ENCODE data around the gene SSBP3. TPM values are rescaled to one million over a fixed set of nuclear protein-coding genes. Genes with fewer than 3 reads are reported as not detected.

The SSBP3 gene
- polyA plus RNA-seq, 1 donor from 2014 or later = 6.6 TPM

DNA sequence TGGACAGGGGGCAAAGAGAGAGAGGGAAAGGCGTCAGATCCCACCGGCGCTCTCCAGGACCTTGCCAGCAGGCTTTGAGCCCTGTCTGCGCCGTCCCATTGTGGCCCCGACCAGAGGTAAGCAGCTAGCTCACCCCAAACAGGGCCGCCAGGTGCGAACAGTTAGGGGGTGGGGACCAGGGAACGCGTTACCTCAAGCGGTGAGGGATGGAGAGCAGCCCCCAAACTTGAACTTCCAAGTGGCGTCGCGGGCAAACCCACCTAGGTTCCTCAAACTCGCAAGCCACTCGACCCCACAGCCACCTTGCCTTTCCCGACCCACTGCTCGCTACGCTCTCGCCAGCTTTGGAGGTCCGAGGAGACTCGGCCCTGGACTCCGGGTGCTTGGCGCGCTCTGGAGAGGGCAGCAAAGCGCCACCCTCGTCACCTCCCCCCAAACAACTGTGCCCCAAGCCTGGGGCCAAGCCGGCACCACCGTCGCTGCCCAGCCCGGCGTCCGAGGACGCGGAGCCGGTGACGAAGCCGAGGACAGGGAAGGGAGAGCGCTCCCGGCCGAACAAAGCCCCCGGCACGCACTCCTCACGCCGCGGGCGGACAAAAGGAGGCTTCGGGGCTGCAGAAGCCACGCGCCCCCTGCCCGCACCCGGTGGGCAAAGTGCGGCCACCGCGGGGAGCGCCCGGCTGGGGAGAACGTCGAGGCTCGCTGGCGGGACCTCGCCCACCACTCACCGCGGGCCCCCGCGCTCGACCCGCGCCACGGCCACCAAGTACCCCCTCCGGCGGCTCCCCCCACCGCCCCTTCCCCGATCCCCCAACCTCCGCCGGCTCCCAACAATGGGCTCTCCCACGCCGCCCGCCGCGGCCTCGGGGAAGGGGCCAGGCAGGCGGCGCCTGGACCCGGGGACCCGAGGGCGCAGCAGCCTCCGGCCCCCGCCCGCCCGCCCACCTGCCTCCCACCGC lies 976 bp downstream of the SSBP3 start:
- H3K4me1 Mint-ChIP-seq = peaks cover 47 to 59% (median 52%) of the 10 kb centered on the region in 3 donors
- H3K27ac Mint-ChIP-seq = peak overlapping the region in 2 of 3 donors; percentile 49 to 92

DNA sequence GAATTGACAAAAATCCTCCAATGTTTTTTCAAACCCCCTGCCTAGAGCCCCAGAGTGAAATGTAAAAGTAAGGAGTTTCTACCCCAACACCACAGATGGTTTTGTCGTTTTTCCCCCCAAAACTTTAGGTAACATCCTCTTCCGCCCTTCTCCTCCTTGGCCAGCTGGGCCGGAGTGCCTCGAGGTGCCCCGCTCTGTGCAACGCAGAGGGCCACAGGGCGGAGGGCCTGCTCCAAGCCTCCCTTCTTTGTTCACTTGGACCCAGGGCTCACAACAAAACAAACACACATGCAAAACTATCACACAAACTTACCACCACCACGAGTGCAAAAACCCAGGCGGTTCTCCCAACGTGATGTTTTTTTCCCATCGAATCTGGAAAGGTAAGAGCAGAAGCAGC lies 1.9 kb downstream of the SSBP3 start:
- H3K4me1 Mint-ChIP-seq = peaks cover 39 to 53% (median 47%) of the 10 kb centered on the region in 3 donors

More for the DNA sequence above, 976 bp downstream of the SSBP3 start:
- H3K9me3 Mint-ChIP-seq = peaks cover 0 to 1% (median 0%) of the 10 kb centered on the region in 3 donors
- peaks cover 6% of the 10 kb centered on the region for H3K36me3 Mint-ChIP-seq
- peaks cover 4% of the 10 kb centered on the region for H3K27me3 Mint-ChIP-seq
- H3K4me3 Mint-ChIP-seq = peak overlapping the region; percentile 81 to 92 (median 86)

DNA sequence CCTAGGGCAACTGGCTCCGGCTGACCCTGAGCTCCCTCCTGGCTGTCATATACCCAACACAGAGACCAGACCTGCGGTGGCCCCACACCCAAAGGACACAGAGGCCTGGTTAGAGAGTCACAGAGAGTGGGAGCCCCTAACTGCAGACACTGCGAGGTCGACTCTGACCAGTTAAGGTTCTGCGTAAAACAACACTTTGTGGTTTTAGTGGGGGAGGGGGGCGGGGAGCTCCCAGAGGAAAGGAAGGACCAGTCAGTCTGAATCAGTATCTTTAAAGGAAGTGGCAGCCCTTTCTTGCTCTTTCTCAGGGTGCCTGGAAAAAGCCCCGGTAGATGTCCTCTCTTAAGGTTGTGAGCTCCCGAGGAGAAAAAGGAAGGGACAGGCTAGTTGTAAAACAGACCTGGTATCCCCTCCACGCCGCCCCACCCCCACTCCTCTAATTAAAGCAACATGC lies 2.4 kb downstream of the SSBP3 start:
- Mint-ChIP-seq H3K9me3 (no peaks in the 10 kb centered on the region), H3K4me1 (peaks cover 35 to 49% (median 42%) of the 10 kb centered on the region in 3 donors), H3K27ac (peak overlapping the region in 1 of 3 donors; percentile 49), H3K36me3 (peaks cover 6% of the 10 kb centered on the region), H3K4me3 (peak overlapping the region; percentile 81 to 92 (median 86)), H3K27me3 (no peaks in the 10 kb centered on the region)

More for the DNA sequence above, 1.9 kb downstream of the SSBP3 start:
- no peaks in the 10 kb centered on the region for H3K9me3 Mint-ChIP-seq
- peaks cover 2% of the 10 kb centered on the region for H3K27me3 Mint-ChIP-seq
- peak overlapping the region; percentile 81 to 92 (median 86) for H3K4me3 Mint-ChIP-seq
- H3K36me3 Mint-ChIP-seq = peaks cover 6% of the 10 kb centered on the region
- H3K27ac Mint-ChIP-seq = peak overlapping the region in 2 of 3 donors; percentile 2 to 49

DNA sequence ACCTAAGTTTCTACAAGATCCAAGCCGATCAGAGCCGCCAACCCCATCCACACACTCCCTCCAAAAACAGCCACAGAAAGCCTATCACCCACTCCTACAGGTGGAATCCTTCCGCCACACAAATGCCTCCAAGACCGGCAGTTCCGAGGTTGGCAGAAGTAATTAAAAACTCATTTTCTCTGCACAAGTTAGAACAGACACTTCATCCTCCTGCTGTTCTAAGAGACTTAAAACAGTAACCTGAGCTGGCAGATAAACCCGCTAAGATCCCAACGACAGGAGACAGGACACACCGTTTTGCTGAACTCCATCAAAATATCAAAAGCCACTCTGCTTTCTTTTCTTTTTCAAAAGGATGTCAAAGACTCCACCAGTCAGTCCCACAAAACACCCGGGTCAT lies 2.8 kb downstream of the SSBP3 start:
- peak overlapping the region in 1 of 3 donors; percentile 49 for H3K27ac Mint-ChIP-seq
- peaks cover 31 to 47% (median 38%) of the 10 kb centered on the region in 3 donors for H3K4me1 Mint-ChIP-seq
- no peaks in the 10 kb centered on the region for H3K27me3 Mint-ChIP-seq
- no peaks in the 10 kb centered on the region for H3K9me3 Mint-ChIP-seq
- H3K4me3 Mint-ChIP-seq = peak overlapping the region in 3 of 4 donors; percentile 24 to 82 (median 81)
- H3K36me3 Mint-ChIP-seq = peaks cover 6% of the 10 kb centered on the region

DNA sequence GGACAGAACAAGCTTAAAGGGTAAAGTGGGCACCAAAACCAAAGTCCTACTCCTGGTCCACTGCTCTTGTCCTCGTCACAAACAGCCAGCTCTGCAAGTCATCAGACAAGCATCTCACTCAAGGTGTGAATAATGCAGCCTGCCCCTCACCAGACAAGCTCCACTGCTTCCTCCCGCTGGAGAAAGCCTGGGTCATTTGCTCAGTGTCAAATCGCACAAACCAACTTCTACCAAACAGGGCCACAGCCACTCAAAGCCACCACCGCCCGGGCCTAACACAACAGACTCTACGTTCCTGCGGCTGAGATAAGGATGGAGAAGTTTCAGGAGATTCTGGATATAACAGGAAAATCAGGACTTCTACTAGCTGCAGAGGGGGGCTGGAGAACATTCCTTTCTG lies 3.3 kb downstream of the SSBP3 start:
- Mint-ChIP-seq H3K27ac (no peak overlapping the region), H3K4me3 (peak overlapping the region in 1 of 4 donors; percentile 81), H3K9me3 (no peaks in the 10 kb centered on the region), H3K4me1 (peaks cover 26 to 43% (median 33%) of the 10 kb centered on the region in 3 donors), H3K27me3 (no peaks in the 10 kb centered on the region), H3K36me3 (peaks cover 6% of the 10 kb centered on the region)

DNA sequence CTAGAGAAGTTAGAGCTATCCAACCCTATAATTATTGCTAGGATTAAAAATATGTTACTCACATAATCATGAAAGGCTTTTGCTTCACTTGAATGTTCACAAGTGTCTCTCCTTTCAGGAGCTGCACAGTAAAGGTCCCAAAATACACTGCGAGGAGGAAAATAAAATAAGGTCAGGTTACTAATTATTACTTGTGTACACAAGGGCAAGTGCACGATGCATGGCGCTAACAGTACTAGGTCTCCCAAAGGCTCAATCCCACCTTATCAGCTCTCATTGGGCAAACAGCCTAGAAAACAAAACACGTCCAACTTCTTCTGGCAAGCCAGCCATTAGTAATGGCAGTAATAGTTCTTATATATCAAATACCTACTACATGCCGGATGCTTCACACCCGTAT lies 4.4 kb downstream of the SSBP3 start:
- Mint-ChIP-seq H3K9me3 (no peaks in the 10 kb centered on the region), H3K4me3 (peak overlapping the region in 2 of 4 donors; percentile 8 to 81), H3K4me1 (peaks cover 20 to 42% (median 25%) of the 10 kb centered on the region in 3 donors), H3K36me3 (peaks cover 6% of the 10 kb centered on the region), H3K27me3 (no peaks in the 10 kb centered on the region), H3K27ac (no peak overlapping the region)

DNA sequence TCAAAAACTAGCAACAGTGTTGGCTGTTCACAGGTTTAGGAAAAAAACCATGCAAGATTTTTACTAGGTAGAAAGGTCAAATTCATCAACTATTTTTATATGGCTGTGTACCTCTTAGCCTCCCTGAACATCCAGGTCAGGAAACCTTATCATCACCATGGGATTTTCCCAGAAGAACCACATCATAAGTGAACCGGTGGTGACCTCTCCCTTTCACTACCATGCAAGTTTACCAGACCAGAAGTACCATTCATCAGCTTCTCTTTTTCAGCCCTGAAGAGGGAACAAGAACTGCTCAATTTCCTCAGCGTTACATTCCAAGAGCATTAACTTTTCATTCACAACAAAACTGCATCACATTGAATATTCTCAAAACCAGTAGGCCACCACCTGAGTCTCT lies 5.9 kb downstream of the SSBP3 start:
- Mint-ChIP-seq H3K27me3 (no peaks in the 10 kb centered on the region), H3K27ac (no peak overlapping the region), H3K4me3 (peak overlapping the region in 1 of 4 donors; percentile 81), H3K9me3 (no peaks in the 10 kb centered on the region), H3K4me1 (peaks cover 21 to 42% (median 25%) of the 10 kb centered on the region in 3 donors), H3K36me3 (peaks cover 6% of the 10 kb centered on the region)

DNA sequence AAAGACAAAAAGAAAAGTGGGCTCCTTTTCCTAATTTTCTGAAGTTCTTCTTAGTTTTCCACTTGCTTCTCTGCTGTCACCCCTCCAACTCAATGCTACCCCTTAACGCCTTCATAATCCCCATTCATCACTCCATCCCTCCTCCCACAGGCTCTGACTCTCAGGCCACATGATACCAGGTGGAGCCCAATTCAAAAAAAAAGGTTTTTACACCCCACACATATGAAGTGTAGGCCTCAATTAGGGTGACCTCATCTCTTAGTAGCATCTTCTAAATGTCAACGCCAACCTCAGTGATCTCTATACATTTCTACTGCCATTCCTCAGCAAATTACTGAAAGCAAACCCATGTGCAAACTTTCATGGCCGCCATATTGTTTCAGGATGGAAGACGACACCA lies 6.4 kb downstream of the SSBP3 start:
- peaks cover 6% of the 10 kb centered on the region for H3K36me3 Mint-ChIP-seq

DNA sequence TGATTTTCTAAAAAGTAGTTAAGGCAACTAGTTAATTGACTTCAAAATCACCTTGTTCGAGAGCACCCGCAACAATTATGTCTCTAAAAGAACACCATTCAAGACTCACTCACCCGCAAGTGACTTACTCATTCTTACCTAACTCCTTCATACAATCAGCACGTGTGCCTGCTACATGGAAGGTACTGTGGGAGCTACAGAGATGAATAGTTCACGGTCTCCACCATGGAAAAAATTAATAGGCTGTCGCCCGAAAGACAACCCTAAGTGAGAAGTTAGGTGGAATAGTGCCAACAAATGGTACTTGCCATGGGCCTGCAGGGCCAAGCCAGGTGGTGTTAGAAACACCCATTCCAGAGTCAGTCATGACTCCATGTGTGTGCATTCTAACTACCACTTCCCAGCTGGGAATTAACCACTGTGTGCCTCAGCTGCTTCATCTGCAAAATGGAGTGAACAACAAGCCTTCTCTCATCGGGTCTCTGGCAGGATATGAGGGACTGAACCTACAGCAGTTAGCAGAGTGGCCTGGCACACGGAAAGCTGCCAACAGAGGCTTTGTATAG lies 7.1 kb downstream of the SSBP3 start:
- Mint-ChIP-seq H3K4me3 (peak overlapping the region in 1 of 4 donors; percentile 15), H3K27me3 (no peaks in the 10 kb centered on the region), H3K4me1 (peaks cover 18 to 32% (median 24%) of the 10 kb centered on the region in 3 donors), H3K27ac (no peak overlapping the region), H3K36me3 (peaks cover 6% of the 10 kb centered on the region), H3K9me3 (no peaks in the 10 kb centered on the region)

More for the DNA sequence above, 6.4 kb downstream of the SSBP3 start:
- Mint-ChIP-seq H3K4me3 (peak overlapping the region in 1 of 4 donors; percentile 15), H3K27ac (no peak overlapping the region), H3K27me3 (no peaks in the 10 kb centered on the region), H3K9me3 (no peaks in the 10 kb centered on the region), H3K4me1 (peaks cover 21 to 40% (median 25%) of the 10 kb centered on the region in 3 donors)

DNA sequence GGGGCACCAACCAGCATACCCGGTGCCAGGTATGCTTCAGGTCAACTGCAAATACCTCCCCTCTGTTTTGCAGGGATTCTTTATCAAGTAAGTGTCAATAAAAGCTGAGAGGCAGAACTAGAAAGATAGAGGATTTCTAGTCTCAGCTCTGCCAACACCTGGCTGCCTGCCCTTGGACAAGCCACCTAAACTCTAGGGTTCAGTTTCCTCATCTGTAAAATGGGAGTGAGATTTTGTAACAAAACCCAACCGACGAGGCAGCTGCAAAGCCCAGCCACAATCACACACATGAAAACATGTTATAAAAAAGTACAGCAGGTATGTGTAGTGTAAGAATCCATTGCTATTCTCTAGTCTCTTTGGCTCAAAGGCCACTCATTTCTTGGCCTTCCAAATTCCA lies 8.2 kb downstream of the SSBP3 start:
- Mint-ChIP-seq H3K4me3 (peak overlapping the region in 1 of 4 donors; percentile 3), H3K27me3 (no peaks in the 10 kb centered on the region), H3K9me3 (no peaks in the 10 kb centered on the region), H3K27ac (no peak overlapping the region), H3K36me3 (peaks cover 6% of the 10 kb centered on the region), H3K4me1 (peaks cover 10 to 23% (median 15%) of the 10 kb centered on the region in 3 donors)

DNA sequence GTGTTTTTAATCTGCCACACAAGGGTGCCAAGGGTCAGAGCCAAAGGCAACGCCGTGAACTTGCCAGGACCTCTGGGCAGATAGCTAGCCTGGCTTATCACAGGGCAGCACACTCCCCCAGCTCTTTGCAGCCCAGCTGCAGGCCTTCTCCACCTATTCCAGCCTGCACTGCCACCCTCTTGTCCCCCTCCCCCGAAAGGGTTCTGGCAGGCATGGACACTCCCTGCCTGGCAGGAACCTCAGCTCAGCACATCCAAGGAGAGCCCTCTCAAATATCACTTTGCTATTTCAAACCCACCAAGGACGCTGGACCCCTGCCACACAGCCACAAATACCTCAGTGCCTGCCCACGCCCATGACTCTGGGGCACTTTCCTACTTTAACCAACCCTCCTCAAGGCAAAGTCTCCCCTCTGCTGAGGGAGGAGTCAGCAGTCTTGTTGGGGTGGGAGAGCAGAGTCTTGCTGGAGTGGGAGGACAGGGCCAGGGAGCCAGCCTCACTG lies 9.1 kb downstream of the SSBP3 start:
- no peaks in the 10 kb centered on the region for H3K27me3 Mint-ChIP-seq
- H3K4me3 Mint-ChIP-seq = no peak overlapping the region
- H3K4me1 Mint-ChIP-seq = peaks cover 12 to 21% (median 14%) of the 10 kb centered on the region in 3 donors
- H3K9me3 Mint-ChIP-seq = no peaks in the 10 kb centered on the region
- H3K27ac Mint-ChIP-seq = no peak overlapping the region
- peaks cover 9% of the 10 kb centered on the region for H3K36me3 Mint-ChIP-seq

DNA sequence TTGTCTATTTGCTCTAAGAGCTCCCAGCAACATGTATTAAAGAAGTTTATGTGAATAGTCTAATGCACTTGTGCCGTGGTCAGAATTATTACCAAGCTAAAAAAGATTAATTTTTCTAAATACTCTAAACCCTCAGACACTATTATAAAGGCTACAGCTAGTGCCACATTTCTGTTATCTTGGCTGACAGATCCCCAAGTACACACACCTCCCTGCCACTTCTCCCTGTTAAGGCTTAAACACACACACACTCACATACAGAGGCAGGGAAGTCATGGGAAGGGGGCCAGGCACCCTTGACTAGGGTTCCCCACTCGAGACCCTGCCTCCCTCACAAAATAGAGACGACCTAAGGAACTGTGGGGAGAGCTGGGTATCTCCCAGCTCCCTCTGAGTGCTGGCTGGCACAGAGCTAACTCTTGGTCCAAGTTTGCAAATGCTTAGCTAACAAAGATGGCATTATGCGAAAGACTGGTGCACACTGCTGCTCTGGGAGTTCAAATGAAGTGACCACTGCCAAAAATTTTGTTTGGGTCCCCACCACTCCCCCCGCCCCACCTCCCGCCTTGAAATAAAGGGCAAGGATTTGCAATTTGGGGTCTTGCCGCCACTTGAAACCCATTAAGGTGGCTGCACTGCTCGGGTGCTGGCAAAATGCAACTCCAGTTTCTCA lies 9.8 kb downstream of the SSBP3 start:
- Mint-ChIP-seq H3K36me3 (peaks cover 9% of the 10 kb centered on the region), H3K9me3 (no peaks in the 10 kb centered on the region), H3K27ac (no peak overlapping the region), H3K27me3 (no peaks in the 10 kb centered on the region), H3K4me3 (peak overlapping the region in 1 of 4 donors; percentile 17), H3K4me1 (peaks cover 6 to 15% (median 12%) of the 10 kb centered on the region in 3 donors)

DNA sequence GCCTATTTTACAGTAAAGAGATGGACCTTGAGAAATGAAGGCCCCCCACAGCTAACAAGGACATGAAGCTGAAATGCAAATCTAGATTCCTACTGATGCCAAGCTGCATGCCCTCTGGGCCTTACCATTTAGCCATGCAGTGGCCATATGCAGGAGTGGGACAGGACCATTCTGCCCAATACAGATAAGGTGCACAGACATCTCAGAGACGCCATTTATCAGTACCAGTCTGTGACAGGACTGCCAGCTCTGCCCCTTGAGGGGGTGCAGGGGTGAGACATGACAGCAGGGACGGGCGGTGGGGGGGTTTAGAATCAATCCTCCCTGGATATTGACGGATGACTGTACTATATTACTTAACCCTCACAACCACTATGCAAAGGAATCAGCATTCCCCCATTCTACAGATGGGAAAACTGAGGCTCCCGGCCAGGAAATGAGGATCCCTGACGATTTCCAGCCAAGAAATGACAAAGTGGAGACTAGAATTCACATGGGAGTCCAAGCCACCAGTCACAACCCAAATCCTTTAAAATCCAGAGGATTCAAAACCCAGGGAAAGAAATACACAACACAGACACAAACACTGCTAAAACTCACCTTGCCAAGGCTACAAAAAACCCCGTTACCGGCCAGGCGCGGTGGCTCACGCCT lies 10.8 kb downstream of the SSBP3 start:
- no peaks in the 10 kb centered on the region for H3K27me3 Mint-ChIP-seq
- H3K36me3 Mint-ChIP-seq = peaks cover 8% of the 10 kb centered on the region
- H3K4me1 Mint-ChIP-seq = peaks cover 0 to 6% (median 5%) of the 10 kb centered on the region in 3 donors
- H3K27ac Mint-ChIP-seq = peak overlapping the region in 1 of 3 donors; percentile 81
- H3K9me3 Mint-ChIP-seq = no peaks in the 10 kb centered on the region
- no peak overlapping the region for H3K4me3 Mint-ChIP-seq

DNA sequence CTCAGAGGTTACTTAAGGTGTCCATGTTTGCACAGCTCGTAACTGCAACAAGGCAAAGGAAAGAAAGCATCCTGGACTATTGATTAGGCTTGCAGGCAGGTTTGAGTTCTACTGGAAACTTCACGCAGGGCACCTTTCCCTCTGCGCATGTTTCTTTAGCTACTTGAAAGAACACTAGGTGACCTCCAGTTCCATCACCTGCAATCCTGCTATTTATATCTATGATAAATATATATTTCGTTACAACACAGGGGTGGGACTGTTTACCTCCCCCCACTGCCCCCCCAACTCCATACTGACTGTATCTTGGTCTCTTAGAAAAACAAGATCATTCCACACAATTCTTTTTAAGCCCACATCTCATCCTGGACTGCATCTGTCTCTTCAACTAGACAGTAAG lies 12.1 kb downstream of the SSBP3 start:
- Mint-ChIP-seq H3K4me3 (no peak overlapping the region), H3K27me3 (no peaks in the 10 kb centered on the region), H3K36me3 (peaks cover 8% of the 10 kb centered on the region), H3K4me1 (peaks cover 0 to 4% (median 3%) of the 10 kb centered on the region in 3 donors), H3K27ac (no peak overlapping the region), H3K9me3 (no peaks in the 10 kb centered on the region)
